ENCODE results near the gene CPNE2. TPM values are rescaled to one million over a fixed set of nuclear protein-coding genes. Genes with fewer than 3 reads are reported as not detected.

The CPNE2 gene
- polyA plus RNA-seq, 2 of the 4 experiments (the other 2 are of a cell fraction): 36.7 TPM

DNA sequence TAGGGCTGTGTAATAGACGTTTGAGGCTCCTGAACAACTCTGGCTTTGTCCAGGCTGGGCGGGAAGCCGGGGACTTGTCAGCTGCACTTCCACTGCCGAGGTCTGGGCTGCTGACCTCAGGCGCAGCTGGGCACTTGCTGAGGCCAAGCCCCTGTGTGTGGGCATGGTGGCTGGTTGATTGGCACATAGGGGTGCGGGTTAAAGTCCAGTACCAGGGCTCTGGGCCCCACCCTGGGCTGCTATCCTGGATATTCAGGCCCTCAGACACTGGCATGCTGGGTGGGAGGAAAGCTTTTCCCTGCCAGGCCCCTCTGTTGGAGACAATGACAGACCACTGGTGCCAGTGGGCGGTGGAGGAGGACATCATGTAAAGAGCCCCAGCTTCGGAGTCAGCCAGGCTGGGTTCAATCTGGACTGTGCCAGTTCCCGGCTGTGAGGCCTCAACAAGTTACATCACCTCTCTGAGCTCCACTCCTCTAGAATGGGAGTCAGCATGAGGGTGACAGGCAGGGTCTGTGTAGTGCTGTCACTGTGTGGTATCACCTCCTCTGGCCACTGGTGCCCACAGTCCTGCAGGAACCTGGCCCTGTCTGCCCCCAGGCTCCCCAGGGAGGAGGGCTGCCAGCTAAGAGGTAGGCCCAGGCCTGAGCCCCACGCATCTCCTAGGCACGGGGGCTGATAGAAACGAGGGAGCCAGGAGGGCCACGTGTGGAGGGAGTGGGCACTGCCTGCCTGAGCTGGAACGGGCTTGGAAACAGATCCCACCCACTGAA, 51.0 kb downstream of the CPNE2 start (continued):
- TF ChIP-seq, protein P1, sequence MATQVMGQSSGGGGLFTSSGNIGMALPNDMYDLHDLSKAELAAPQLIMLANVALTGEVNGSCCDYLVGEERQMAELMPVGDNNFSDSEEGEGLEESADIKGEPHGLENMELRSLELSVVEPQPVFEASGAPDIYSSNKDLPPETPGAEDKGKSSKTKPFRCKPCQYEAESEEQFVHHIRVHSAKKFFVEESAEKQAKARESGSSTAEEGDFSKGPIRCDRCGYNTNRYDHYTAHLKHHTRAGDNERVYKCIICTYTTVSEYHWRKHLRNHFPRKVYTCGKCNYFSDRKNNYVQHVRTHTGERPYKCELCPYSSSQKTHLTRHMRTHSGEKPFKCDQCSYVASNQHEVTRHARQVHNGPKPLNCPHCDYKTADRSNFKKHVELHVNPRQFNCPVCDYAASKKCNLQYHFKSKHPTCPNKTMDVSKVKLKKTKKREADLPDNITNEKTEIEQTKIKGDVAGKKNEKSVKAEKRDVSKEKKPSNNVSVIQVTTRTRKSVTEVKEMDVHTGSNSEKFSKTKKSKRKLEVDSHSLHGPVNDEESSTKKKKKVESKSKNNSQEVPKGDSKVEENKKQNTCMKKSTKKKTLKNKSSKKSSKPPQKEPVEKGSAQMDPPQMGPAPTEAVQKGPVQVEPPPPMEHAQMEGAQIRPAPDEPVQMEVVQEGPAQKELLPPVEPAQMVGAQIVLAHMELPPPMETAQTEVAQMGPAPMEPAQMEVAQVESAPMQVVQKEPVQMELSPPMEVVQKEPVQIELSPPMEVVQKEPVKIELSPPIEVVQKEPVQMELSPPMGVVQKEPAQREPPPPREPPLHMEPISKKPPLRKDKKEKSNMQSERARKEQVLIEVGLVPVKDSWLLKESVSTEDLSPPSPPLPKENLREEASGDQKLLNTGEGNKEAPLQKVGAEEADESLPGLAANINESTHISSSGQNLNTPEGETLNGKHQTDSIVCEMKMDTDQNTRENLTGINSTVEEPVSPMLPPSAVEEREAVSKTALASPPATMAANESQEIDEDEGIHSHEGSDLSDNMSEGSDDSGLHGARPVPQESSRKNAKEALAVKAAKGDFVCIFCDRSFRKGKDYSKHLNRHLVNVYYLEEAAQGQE (IDR thresholded peaks at IDR 0.05): no peak
- TF ChIP-seq CBX8 (IDR thresholded peaks at IDR 0.05): no peak
- no peak for TF ChIP-seq EHMT2 (IDR thresholded peaks at IDR 0.05; ENCODE audit: low read depth)
- TF ChIP-seq, protein P2, sequence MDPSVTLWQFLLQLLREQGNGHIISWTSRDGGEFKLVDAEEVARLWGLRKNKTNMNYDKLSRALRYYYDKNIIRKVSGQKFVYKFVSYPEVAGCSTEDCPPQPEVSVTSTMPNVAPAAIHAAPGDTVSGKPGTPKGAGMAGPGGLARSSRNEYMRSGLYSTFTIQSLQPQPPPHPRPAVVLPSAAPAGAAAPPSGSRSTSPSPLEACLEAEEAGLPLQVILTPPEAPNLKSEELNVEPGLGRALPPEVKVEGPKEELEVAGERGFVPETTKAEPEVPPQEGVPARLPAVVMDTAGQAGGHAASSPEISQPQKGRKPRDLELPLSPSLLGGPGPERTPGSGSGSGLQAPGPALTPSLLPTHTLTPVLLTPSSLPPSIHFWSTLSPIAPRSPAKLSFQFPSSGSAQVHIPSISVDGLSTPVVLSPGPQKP (IDR thresholded peaks at IDR 0.05; ENCODE audit: low read depth, low read length): no peak
- no peak for TF ChIP-seq JUNB (IDR thresholded peaks at IDR 0.05)

DNA sequence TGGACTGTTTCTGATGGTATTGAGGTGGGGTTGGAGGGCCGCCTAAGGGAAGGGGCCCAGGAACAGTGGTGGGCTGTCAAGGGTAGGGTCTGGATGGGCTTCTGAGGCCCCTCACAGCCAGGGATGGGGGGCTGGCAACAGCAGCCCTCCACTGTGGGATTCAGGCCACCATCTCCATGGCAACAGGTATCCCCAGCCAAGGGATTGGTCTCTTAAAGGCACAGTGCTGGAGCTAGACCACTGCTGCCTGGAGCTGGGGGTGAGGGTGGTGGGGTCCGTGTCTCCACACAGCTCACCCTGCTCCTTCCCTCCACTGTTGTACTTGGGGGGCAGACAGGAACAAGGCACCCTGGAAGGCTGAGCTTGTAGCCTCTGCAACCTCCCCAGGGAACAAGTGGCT, 51.6 kb downstream of the CPNE2 start:
- ChIA-PET POLR2A (no interaction called here), CTCF (interaction anchor here (1.1 to 4.6 kb wide), 4 partner anchors 9 to 59 kb away, joined by 4 to 18 read pairs (median 8); partner anchors contain the start of gene CPNE2)
- ATAC-seq: no peak
- no peaks in the 10 kb centered on the region for H3K9me3 ChIP-seq
- no peak for FAIRE-seq
- no peak overlapping the region for H3K27ac ChIP-seq
- no peak for DNase-seq (ENCODE audit: low read depth in 1 of 2, low spot score in 1 of 2)
- whole genome bisulfite sequencing (ENCODE audit: missing lambda C conversion rate): 91% methylated on average over 1 of the region's 2 CpGs
- TF ChIP-seq MAZ (IDR thresholded peaks at IDR 0.05; ENCODE audit: borderline replicate concordance, low read depth, low read length): no peak
- TF ChIP-seq ZC3H11A (IDR thresholded peaks at IDR 0.05): no peak
- TF ChIP-seq, protein P3, sequence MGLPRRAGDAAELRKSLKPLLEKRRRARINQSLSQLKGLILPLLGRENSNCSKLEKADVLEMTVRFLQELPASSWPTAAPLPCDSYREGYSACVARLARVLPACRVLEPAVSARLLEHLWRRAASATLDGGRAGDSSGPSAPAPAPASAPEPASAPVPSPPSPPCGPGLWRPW (IDR thresholded peaks at IDR 0.05): no peak
- no peak for TF ChIP-seq SMC3 (IDR thresholded peaks at IDR 0.05)
- TF ChIP-seq KDM5A (IDR thresholded peaks at IDR 0.05): no peak
- TF ChIP-seq CHD4 (IDR thresholded peaks at IDR 0.05; ENCODE audit: borderline replicate concordance): no peak
- TF ChIP-seq, protein P4, sequence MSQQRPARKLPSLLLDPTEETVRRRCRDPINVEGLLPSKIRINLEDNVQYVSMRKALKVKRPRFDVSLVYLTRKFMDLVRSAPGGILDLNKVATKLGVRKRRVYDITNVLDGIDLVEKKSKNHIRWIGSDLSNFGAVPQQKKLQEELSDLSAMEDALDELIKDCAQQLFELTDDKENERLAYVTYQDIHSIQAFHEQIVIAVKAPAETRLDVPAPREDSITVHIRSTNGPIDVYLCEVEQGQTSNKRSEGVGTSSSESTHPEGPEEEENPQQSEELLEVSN (IDR thresholded peaks at IDR 0.05; ENCODE audit: borderline replicate concordance, low read depth): no peak
- no peak for TF ChIP-seq GATA3 (IDR thresholded peaks at IDR 0.05; ENCODE audit: borderline replicate concordance)
- no peak for TF ChIP-seq BHLHE40 (IDR thresholded peaks at IDR 0.05; ENCODE audit: low read depth, low read length)
- no peak for TF ChIP-seq TFCP2L1 (CRISPR knock-in tag; IDR thresholded peaks at IDR 0.05)
- TF ChIP-seq, protein P5, sequence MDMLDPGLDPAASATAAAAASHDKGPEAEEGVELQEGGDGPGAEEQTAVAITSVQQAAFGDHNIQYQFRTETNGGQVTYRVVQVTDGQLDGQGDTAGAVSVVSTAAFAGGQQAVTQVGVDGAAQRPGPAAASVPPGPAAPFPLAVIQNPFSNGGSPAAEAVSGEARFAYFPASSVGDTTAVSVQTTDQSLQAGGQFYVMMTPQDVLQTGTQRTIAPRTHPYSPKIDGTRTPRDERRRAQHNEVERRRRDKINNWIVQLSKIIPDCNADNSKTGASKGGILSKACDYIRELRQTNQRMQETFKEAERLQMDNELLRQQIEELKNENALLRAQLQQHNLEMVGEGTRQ (IDR thresholded peaks at IDR 0.05): no peak
- TF ChIP-seq RFX5 (IDR thresholded peaks at IDR 0.05): no peak
- TF ChIP-seq JUN (IDR thresholded peaks at IDR 0.05): no peak
- H3K4me1 ChIP-seq: no peaks in the 10 kb centered on the region
- H3K4me3 ChIP-seq: no peak overlapping the region
- no peak overlapping the region for H3K4me2 ChIP-seq

All from A549 (cell line).